Mucosa of stomach (tissue), 1 donor: ENCODE data around the gene CDK1.

Source experiments
- H3K27me3 ChIP-seq: one replicate; pipeline ENCODE4 v1.7.0; 2013; ENCODE audit warnings: mild to moderate bottlenecking, low read length; ENCODE audit not compliant: control insufficient read depth, insufficient read depth
- H3K36me3 ChIP-seq: one replicate; pipeline ENCODE4 v1.7.0; 2013; ENCODE audit warnings: low read length; ENCODE audit not compliant: control insufficient read depth, insufficient read depth
- H3K4me1 ChIP-seq: one replicate; pipeline ENCODE4 v1.7.0; 2013; ENCODE audit warnings: mild to moderate bottlenecking, low read length; ENCODE audit not compliant: control insufficient read depth, insufficient read depth
- H3K4me3 ChIP-seq: one replicate; pipeline ENCODE4 v1.7.0; 2013; ENCODE audit warnings: low read length
- H3K9ac ChIP-seq: one replicate; pipeline ENCODE4 v1.7.0; 2013; ENCODE audit warnings: mild to moderate bottlenecking, low read length, moderate library complexity
- H3K9me3 ChIP-seq: one replicate; pipeline ENCODE4 v1.7.0; 2013; ENCODE audit warnings: mild to moderate bottlenecking, low read length, moderate library complexity; ENCODE audit not compliant: control insufficient read depth
- donor health status: Pancreatic carcinoma.

The CDK1 gene

DNA sequence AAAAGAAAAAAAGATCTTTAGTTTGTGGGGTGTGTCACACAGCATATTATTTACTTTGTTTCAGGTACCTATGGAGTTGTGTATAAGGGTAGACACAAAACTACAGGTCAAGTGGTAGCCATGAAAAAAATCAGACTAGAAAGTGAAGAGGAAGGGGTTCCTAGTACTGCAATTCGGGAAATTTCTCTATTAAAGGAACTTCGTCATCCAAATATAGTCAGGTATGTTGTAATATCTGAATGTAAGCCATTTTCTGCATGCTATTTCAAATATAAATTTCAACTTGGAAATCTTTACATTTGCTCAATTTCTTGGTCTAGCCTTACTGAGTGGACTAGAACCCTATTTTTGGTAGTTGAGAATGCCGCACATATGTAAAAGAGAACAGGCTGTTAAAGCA lies 6.4 kb downstream of the CDK1 start:
- Histone ChIP-seq H3K9ac (no peak overlapping the region), H3K9me3 (no peaks in the 10 kb centered on the region), H3K4me3 (no peak overlapping the region), H3K27me3 (no peaks in the 10 kb centered on the region), H3K36me3 (no peaks in the 10 kb centered on the region), H3K4me1 (no peaks in the 10 kb centered on the region)

DNA sequence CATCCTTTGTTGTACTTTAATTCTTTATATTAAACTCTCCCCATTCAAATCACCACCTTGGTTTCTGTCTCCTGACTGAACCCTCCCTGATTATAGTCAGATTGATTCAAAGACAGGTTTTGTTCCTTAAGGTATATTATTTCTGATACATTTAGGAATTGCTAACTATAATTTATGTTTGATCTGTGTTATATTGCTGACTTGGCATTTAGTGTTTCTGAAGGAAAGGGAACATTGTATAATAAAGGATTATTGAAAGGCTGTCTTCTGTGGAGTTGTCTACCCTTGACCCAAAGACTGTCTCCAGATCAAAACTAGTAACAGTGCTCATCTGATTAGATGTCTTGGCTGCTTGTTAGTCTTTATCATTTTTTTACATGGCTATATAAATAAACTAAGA lies 10.3 kb downstream of the CDK1 start:
- no peak overlapping the region for H3K4me3 ChIP-seq
- H3K27me3 ChIP-seq, result no peaks in the 10 kb centered on the region
- H3K36me3 ChIP-seq, result no peaks in the 10 kb centered on the region
- H3K9me3 ChIP-seq, result no peaks in the 10 kb centered on the region
- no peak overlapping the region for H3K9ac ChIP-seq
- H3K4me1 ChIP-seq, result no peaks in the 10 kb centered on the region

DNA sequence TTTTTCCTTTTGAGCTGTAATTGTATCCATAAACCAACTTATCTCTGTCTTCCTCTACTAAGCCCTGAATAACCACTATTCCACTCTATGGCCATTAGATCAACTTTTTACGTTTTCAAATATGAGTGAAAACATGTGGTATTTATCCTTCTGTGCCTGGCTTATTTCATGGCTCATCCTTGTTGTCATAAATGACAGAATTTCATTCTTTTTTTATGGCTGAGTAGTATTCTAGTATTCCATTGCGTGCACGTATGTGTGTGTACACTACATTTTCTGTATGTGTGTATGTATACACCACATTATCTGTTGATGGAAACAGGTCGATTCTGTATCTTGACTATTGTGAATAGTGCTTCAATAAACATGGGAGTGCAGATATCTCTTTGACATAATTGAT lies 11.1 kb downstream of the CDK1 start:
- H3K9ac ChIP-seq, result no peak overlapping the region
- no peaks in the 10 kb centered on the region for H3K36me3 ChIP-seq
- no peaks in the 10 kb centered on the region for H3K4me1 ChIP-seq
- no peaks in the 10 kb centered on the region for H3K9me3 ChIP-seq
- H3K4me3 ChIP-seq, result no peak overlapping the region
- H3K27me3 ChIP-seq, result no peaks in the 10 kb centered on the region

DNA sequence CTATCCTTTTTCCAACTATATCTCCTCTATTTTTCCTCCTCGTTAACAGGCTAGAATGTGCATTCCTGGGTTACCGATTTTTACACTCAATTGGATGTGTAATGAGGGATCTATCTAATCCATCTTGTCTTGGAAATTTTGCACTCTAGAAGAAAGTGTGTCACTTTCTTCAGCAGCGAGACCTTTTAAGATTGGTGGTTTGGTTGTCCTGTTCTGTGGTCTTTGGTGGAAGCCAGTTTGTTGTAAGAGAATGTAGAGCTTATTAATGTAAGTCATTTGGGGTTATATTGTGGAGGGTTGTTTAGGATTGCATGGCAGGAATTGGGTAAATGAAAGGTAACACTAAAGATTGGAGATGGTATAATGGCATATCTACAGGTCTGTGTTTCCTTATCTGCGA lies 16.7 kb downstream of the CDK1 start:
- no peaks in the 10 kb centered on the region for H3K36me3 ChIP-seq
- H3K27me3 ChIP-seq, result no peaks in the 10 kb centered on the region
- H3K4me1 ChIP-seq, result no peaks in the 10 kb centered on the region
- no peak overlapping the region for H3K4me3 ChIP-seq
- no peak overlapping the region for H3K9ac ChIP-seq
- no peaks in the 10 kb centered on the region for H3K9me3 ChIP-seq

DNA sequence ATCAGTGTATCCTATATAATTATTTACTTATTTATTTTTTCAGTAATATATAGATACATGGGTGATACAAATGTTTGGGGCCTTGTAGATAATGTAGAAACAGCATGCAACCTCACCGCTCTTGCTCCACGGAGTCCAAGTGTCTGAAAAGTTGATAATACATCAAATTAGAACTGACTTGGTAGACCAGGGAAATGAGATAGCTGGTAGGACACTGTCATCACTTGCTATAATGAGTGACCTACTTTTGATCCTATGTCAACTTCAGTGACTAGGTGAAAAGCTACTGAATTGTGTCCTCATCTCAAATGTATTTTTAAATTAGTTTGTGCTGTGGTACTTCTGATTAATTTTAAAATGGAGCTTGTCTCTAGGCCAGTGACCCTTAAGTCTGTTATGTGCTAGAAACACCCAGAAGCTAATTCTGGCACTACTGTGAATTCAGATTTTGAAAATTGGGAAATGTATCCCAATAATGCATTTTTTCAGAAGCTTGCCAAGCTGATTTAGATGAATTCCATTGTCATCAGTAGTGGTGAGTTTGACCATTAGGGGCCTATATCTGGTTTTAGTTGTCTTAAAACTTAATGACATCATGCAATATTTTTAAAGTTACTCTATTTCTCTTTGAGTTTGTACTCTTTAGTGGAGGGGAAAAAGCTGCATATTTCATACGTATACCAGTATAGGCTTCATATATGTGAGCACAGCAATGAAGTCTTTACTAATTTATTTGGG lies 17.4 kb downstream of the CDK1 start:
- no peaks in the 10 kb centered on the region for H3K9me3 ChIP-seq
- no peaks in the 10 kb centered on the region for H3K4me1 ChIP-seq
- no peaks in the 10 kb centered on the region for H3K36me3 ChIP-seq
- H3K9ac ChIP-seq, result no peak overlapping the region
- no peak overlapping the region for H3K4me3 ChIP-seq
- H3K27me3 ChIP-seq, result no peaks in the 10 kb centered on the region

DNA sequence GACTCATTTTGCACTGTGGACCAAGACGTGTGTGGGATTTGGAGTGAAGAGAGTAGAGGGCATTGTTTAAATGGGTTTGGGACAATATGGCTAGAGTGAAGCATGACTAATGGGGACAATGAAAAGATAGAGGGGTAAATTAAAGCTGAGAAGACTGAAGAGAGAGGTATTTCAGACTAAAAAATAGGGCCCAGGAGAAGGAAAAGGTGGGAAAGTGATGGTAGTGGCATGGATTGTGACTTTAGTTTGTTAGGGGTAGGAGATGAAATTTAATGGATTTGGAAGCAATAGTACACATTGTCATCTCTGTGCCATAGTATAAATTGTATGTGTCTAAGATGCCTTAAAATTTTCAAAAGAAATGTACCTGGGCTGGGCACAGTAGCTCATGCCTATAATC lies 18.2 kb downstream of the CDK1 start:
- Histone ChIP-seq H3K9ac (no peak overlapping the region), H3K36me3 (no peaks in the 10 kb centered on the region), H3K4me3 (no peak overlapping the region), H3K27me3 (no peaks in the 10 kb centered on the region), H3K9me3 (no peaks in the 10 kb centered on the region), H3K4me1 (peaks cover under 1% of the 10 kb centered on the region)

DNA sequence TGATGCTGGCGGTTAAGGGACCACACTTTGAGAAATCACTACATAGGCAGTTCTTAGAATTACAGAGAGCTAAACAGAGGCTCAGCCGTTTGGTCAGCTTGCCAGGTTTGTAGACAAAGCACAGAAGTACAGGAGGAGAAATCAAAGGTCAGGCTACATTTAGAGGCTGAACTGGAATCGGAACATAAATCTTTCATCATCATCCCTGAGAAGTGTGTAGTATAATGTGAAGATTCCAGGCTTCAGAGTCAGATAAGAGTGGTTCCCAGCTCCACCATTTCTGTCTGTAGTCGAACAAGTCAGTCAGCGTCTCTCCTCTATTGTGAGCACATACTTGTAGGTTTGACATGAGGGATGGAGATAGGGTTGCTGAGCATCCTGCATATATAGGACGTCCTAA lies 18.9 kb downstream of the CDK1 start:
- no peaks in the 10 kb centered on the region for H3K9me3 ChIP-seq
- peaks cover 6% of the 10 kb centered on the region for H3K4me1 ChIP-seq
- no peaks in the 10 kb centered on the region for H3K27me3 ChIP-seq
- no peak overlapping the region for H3K9ac ChIP-seq
- H3K36me3 ChIP-seq, result no peaks in the 10 kb centered on the region
- no peak overlapping the region for H3K4me3 ChIP-seq

DNA sequence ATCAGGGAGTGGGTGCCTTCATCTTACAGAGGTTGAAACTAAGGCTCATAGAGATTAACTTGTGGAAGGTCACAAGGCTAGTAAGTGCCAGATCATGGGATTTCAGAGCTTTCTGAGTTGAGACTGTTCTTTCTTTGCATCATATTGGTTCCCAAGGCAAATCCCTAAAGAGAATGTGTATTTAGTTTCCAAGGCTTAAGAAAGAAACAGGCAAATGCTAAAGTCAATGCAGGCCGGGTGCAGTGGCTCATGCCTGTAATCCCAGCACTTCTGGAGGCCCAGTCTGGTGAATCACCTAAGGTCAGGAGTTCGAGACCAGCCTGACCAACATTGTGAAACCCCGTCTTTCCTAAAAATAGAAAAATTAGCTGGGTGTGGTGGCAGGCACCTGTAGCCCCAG lies 19.8 kb downstream of the CDK1 start:
- Histone ChIP-seq H3K4me1 (peaks cover 6% of the 10 kb centered on the region), H3K4me3 (no peak overlapping the region), H3K36me3 (no peaks in the 10 kb centered on the region), H3K9ac (no peak overlapping the region), H3K27me3 (no peaks in the 10 kb centered on the region), H3K9me3 (no peaks in the 10 kb centered on the region)

DNA sequence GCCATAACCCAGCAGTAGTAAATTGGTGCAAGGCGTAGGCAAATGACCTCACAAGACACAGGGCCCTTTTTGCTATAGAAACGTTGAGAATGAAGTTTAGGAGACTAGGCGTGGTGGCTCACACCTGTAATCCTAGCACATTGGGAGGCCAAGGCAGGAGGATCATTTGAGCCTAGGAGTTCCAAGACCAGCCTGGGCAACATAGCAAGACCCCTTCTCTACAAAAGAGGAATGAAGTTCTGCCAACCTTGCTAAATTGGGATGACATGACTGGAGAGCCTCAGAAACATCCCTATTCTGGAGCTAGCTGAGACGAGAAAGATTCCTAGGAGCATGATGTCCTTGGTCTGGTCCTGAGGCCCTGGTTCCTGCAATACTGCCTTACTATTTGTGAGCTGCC lies 20.6 kb downstream of the CDK1 start:
- no peaks in the 10 kb centered on the region for H3K9me3 ChIP-seq
- H3K27me3 ChIP-seq, result no peaks in the 10 kb centered on the region
- no peaks in the 10 kb centered on the region for H3K36me3 ChIP-seq
- H3K9ac ChIP-seq, result no peak overlapping the region
- H3K4me1 ChIP-seq, result peaks cover 6% of the 10 kb centered on the region
- H3K4me3 ChIP-seq, result no peak overlapping the region

DNA sequence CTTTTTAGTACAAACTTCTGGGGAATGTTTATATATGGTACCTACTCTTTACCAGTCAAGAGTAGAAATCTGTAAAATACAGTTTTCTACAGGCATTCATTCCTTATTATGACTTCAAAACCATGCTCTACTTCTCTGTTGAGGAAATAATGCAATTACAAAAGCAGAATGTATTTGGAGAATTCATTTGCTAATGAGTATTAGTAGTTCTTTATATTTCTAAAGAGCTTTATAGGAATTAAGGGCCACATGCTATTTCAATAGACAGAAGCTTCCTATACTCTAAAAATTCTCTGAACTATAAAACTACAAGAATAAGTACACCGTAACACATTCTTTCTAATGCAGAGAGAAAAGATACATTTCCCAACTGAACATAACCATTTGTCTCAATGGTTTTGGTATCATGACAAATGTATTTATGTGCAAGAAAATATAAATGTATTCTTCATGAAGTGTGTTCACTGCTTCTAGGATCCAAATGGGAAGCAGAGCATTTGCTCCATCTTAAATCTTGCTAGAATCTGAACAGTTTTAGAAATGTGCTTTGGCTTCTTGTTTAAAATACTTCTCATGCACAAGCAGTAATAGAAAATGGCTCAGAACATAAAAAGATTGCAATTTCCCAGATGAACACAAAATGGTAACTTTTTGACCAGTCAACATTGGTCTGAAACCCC lies 21.8 kb downstream of the CDK1 start:
- no peak overlapping the region for H3K4me3 ChIP-seq
- H3K4me1 ChIP-seq, result peaks cover 6% of the 10 kb centered on the region
- H3K36me3 ChIP-seq, result no peaks in the 10 kb centered on the region
- H3K27me3 ChIP-seq, result no peaks in the 10 kb centered on the region
- H3K9me3 ChIP-seq, result no peaks in the 10 kb centered on the region
- H3K9ac ChIP-seq, result no peak overlapping the region

DNA sequence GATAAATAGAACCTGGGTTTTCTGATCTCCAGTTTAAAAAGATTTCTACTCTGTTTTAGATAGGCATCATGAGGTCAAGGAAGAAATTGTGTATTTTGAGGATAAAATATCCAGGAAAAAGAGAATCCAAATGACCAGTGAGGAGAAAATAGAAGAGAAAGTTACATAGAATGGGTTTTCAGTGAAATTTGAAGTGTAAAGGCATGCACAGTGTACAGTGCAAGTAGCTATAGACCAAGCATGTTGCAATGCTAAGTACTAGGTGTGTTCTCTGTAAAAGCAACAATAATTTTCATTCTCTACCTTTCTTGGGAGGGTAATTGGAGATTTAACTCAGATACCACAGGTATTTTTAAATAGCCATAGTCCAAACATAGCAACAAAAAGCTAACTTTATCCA lies 22.6 kb downstream of the CDK1 start:
- H3K36me3 ChIP-seq, result no peaks in the 10 kb centered on the region
- H3K4me1 ChIP-seq, result peaks cover 6% of the 10 kb centered on the region
- H3K9me3 ChIP-seq, result no peaks in the 10 kb centered on the region
- H3K9ac ChIP-seq, result no peak overlapping the region
- H3K27me3 ChIP-seq, result no peaks in the 10 kb centered on the region
- H3K4me3 ChIP-seq, result no peak overlapping the region

DNA sequence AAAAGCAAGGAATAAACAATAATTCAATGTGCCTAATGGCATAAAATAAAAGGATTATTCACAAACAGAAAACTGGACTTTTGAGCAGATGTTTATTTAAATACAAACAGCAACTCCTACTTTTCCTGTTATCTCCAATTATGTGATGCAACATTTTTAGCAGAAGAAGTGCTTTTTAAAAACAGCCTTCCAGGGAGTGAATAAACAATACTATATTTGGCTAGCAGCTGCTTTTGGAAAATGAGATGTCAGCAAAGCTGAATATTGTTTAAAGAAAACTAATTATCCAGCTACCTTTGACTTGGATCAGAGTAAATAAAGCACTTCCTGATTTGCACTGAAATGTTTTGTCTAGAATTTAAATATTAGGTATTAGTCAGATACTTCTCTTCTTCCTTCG lies 23.2 kb downstream of the CDK1 start:
- H3K36me3 ChIP-seq, result no peaks in the 10 kb centered on the region
- no peaks in the 10 kb centered on the region for H3K9me3 ChIP-seq
- H3K9ac ChIP-seq, result no peak overlapping the region
- no peak overlapping the region for H3K4me3 ChIP-seq
- H3K27me3 ChIP-seq, result no peaks in the 10 kb centered on the region
- H3K4me1 ChIP-seq, result peaks cover 6% of the 10 kb centered on the region
